HepG2 (cell line): Measurements from ENCODE around the gene TOR4A. TPM values are rescaled to one million over a fixed set of nuclear protein-coding genes. Genes with fewer than 3 reads are reported as not detected.

Source experiments
- EZH2 ChIP-seq: conservative IDR thresholded peaks from 2 replicates; pipeline ENCODE4 v1.6.1; 2012; ENCODE audit warnings: mild to moderate bottlenecking, low read depth, low read length, moderate library complexity
- FLYWCH1 ChIP-seq: sonication (generic); formaldehyde crosslinking; IDR thresholded peaks from 2 replicates; pipeline ENCODE4 v1.8.1; 2023; ENCODE audit warnings: mild to moderate bottlenecking, missing genetic modification reagents
- HHEX ChIP-seq: IDR thresholded peaks from 2 replicates; pipeline ENCODE4 v1.6.1; 2016; ENCODE audit warnings: control low read depth
- IRF2 ChIP-seq: IDR thresholded peaks from 2 replicates; pipeline ENCODE4 v1.6.1; 2018; ENCODE audit warnings: missing genetic modification reagents, missing compliant biosample characterization
- JUNB ChIP-seq: sonication (generic); formaldehyde crosslinking; IDR thresholded peaks from 2 replicates; pipeline ENCODE4 v1.8.0; 2022; ENCODE audit warnings: missing genetic modification reagents, mild to moderate bottlenecking, borderline replicate concordance
- NFYB ChIP-seq: sonication (generic); formaldehyde crosslinking; IDR thresholded peaks from 2 replicates; pipeline ENCODE4 v1.4.0; 2020; ENCODE audit warnings: missing genetic modification reagents
- XBP1 ChIP-seq: sonication (generic); formaldehyde crosslinking; IDR thresholded peaks from 2 replicates; pipeline ENCODE4 v1.5.0; 2020; ENCODE audit warnings: missing genetic modification reagents
- ZFY ChIP-seq: sonication (generic); formaldehyde crosslinking; IDR thresholded peaks from 2 replicates; pipeline ENCODE4 v1.4.0; 2020; ENCODE audit warnings: missing genetic modification reagents
- ZNF180 ChIP-seq: sonication (generic); formaldehyde crosslinking; IDR thresholded peaks from 2 replicates; pipeline ENCODE4 v1.4.0; 2020; ENCODE audit warnings: low read depth, missing genetic modification reagents, borderline replicate concordance
- ZNF816 ChIP-seq: sonication (generic); formaldehyde crosslinking; IDR thresholded peaks from 2 replicates; pipeline ENCODE4 v1.8.0; 2022; ENCODE audit warnings: missing genetic modification reagents, mild to moderate bottlenecking, borderline replicate concordance
- polyA plus RNA-seq, 8 experiments: library from polyadenylated mRNA; depleted of rRNA in 3 of 8; stranded (reverse) in 7 of 8; unstranded in 1 of 8; fragments of >200 nt; fragmentation: Illumina TruSeq in 4 of 8; extraction: Trizol in 4 of 8; gene quantifications; 2 replicates each; pipeline versions ENCODE4 v1.2.1 to v1.2.3, GENCODE V29; 2011 to 2016; ENCODE audit warnings: low read depth in 4 of 8, missing spikeins in 1 of 8, mixed read lengths in 1 of 8; ENCODE audit not compliant: insufficient read depth in 1 of 8
- total RNA-seq, 5 experiments: library from RNA; depleted of rRNA; stranded (reverse); fragments of >200 nt; fragmentation: Illumina TruSeq; extraction: Trizol; gene quantifications; 2 replicates each; pipeline ENCODE4 v1.2.3, GENCODE V29; 2016; ENCODE audit warnings: low read depth in 1 of 5
- TF ChIP-seq, protein P1 (sequence below): sonication (generic); formaldehyde crosslinking; IDR thresholded peaks from 2 replicates; pipeline ENCODE4 v1.4.0; 2020; ENCODE audit warnings: missing genetic modification reagents
- TF ChIP-seq, protein P2 (sequence below): IDR thresholded peaks from 2 replicates; pipeline ENCODE4 v1.6.1; 2016
- TF ChIP-seq, protein P3 (sequence below): sonication (generic); formaldehyde crosslinking; IDR thresholded peaks from 2 replicates; pipeline ENCODE4 v1.8.0; 2022; ENCODE audit warnings: mild to moderate bottlenecking, missing genetic modification reagents; ENCODE audit not compliant: insufficient replicate concordance
- TF ChIP-seq, protein P4 (sequence below): IDR thresholded peaks from 2 replicates; pipeline ENCODE4 v1.6.1; 2016; ENCODE audit warnings: low read depth, control low read depth
- TF ChIP-seq, protein P5 (sequence below): sonication (generic); formaldehyde crosslinking; IDR thresholded peaks from 2 replicates; pipeline ENCODE4 v1.8.0; 2022; ENCODE audit warnings: missing genetic modification reagents, low read depth, mild to moderate bottlenecking, borderline replicate concordance
- TF ChIP-seq, protein P6 (sequence below): sonication (generic); formaldehyde crosslinking; IDR thresholded peaks from 2 replicates; pipeline ENCODE4 v1.8.0; 2023; ENCODE audit warnings: mild to moderate bottlenecking, missing genetic modification reagents
- TF ChIP-seq, protein P7 (sequence below): sonication (generic); formaldehyde crosslinking; IDR thresholded peaks from 2 replicates; pipeline ENCODE4 v1.5.0; 2020; ENCODE audit warnings: mild to moderate bottlenecking, missing genetic modification reagents

Gene TOR4A
- total and polyA plus RNA-seq, 2 of the 13 experiments (the other 11 are each of a cell fraction or from before 2014, with no cell fraction given): 11.1 to 14.2 TPM

DNA sequence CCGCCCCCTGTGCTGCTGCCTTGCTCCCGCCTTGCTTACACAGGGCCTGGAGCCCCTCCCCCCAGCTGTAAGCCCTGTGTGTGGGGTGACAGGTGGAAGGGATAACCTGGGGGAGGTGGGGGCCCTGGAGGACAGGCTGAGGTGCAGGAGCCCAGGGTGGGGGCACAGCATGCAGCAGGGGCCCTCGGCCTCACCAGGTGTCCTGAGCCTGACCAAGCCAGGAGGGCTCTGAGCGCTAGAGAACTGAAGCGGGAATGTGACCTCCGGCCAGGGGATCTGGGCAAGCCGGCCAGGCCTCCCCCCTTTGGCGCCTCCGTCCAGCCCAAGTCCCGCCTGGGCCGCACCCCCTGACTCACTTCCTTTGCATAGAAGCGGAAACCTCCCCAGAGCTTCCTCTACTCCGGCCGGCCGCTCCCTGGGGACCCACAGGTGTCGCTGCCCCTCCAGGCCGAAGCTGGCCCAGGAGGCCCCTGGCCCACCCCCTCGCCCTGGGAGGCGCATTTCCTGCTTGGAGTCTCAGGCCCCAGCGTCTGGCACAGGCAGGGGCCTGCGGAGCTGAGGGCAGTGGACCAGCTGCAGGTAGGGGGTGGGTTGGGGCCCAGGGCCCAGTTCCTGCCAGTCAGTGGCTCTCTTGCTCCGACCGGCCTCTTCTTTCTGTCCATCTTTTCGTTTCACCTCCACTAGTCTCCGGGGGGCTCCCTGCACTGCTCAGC, at the start of gene TOR4A (continued):
- TF ChIP-seq, protein P1, sequence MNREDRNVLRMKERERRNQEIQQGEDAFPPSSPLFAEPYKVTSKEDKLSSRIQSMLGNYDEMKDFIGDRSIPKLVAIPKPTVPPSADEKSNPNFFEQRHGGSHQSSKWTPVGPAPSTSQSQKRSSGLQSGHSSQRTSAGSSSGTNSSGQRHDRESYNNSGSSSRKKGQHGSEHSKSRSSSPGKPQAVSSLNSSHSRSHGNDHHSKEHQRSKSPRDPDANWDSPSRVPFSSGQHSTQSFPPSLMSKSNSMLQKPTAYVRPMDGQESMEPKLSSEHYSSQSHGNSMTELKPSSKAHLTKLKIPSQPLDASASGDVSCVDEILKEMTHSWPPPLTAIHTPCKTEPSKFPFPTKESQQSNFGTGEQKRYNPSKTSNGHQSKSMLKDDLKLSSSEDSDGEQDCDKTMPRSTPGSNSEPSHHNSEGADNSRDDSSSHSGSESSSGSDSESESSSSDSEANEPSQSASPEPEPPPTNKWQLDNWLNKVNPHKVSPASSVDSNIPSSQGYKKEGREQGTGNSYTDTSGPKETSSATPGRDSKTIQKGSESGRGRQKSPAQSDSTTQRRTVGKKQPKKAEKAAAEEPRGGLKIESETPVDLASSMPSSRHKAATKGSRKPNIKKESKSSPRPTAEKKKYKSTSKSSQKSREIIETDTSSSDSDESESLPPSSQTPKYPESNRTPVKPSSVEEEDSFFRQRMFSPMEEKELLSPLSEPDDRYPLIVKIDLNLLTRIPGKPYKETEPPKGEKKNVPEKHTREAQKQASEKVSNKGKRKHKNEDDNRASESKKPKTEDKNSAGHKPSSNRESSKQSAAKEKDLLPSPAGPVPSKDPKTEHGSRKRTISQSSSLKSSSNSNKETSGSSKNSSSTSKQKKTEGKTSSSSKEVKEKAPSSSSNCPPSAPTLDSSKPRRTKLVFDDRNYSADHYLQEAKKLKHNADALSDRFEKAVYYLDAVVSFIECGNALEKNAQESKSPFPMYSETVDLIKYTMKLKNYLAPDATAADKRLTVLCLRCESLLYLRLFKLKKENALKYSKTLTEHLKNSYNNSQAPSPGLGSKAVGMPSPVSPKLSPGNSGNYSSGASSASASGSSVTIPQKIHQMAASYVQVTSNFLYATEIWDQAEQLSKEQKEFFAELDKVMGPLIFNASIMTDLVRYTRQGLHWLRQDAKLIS (CRISPR knock-in tag): no peak
- TF ChIP-seq, protein P2, sequence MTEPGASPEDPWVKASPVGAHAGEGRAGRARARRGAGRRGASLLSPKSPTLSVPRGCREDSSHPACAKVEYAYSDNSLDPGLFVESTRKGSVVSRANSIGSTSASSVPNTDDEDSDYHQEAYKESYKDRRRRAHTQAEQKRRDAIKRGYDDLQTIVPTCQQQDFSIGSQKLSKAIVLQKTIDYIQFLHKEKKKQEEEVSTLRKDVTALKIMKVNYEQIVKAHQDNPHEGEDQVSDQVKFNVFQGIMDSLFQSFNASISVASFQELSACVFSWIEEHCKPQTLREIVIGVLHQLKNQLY (CRISPR knock-in tag): no peak
- TF ChIP-seq, protein P3, sequence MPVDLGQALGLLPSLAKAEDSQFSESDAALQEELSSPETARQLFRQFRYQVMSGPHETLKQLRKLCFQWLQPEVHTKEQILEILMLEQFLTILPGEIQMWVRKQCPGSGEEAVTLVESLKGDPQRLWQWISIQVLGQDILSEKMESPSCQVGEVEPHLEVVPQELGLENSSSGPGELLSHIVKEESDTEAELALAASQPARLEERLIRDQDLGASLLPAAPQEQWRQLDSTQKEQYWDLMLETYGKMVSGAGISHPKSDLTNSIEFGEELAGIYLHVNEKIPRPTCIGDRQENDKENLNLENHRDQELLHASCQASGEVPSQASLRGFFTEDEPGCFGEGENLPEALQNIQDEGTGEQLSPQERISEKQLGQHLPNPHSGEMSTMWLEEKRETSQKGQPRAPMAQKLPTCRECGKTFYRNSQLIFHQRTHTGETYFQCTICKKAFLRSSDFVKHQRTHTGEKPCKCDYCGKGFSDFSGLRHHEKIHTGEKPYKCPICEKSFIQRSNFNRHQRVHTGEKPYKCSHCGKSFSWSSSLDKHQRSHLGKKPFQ (CRISPR knock-in tag): peak; percentile 61
- TF ChIP-seq XBP1 (CRISPR knock-in tag): no peak
- peak; percentile 89 for TF ChIP-seq IRF2 (CRISPR knock-in tag)
- TF ChIP-seq ZNF816 (CRISPR knock-in tag): no peak
- TF ChIP-seq ZNF180 (CRISPR knock-in tag): no peak
- TF ChIP-seq NFYB (CRISPR knock-in tag): no peak
- TF ChIP-seq FLYWCH1: no peak
- TF ChIP-seq, protein P4, sequence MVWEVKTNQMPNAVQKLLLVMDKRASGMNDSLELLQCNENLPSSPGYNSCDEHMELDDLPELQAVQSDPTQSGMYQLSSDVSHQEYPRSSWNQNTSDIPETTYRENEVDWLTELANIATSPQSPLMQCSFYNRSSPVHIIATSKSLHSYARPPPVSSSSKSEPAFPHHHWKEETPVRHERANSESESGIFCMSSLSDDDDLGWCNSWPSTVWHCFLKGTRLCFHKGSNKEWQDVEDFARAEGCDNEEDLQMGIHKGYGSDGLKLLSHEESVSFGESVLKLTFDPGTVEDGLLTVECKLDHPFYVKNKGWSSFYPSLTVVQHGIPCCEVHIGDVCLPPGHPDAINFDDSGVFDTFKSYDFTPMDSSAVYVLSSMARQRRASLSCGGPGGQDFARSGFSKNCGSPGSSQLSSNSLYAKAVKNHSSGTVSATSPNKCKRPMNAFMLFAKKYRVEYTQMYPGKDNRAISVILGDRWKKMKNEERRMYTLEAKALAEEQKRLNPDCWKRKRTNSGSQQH (CRISPR knock-in tag): peak; percentile 67; the same call in 1 of the 2 replicates
- no peak for TF ChIP-seq HHEX (CRISPR knock-in tag)
- TF ChIP-seq, protein P5, sequence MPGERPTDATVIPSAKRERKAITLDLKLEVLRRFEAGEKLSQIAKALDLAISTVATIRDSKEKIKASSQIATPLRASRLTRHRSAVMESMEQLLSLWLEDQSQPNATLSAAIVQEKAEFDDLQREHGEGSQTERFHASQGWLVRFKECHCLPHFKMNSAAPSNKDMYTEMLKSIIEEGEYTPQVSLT: no peak
- peak; percentile 95 for TF ChIP-seq ZFY
- no peak for TF ChIP-seq EZH2
- TF ChIP-seq, protein P6, sequence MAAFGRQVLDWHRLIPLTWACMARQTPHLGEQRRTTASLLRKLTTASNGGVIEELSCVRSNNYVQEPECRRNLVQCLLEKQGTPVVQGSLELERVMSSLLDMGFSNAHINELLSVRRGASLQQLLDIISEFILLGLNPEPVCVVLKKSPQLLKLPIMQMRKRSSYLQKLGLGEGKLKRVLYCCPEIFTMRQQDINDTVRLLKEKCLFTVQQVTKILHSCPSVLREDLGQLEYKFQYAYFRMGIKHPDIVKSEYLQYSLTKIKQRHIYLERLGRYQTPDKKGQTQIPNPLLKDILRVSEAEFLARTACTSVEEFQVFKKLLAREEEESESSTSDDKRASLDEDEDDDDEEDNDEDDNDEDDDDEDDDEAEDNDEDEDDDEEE: no peak
- no peak for TF ChIP-seq JUNB (CRISPR knock-in tag)
- TF ChIP-seq, protein P7, sequence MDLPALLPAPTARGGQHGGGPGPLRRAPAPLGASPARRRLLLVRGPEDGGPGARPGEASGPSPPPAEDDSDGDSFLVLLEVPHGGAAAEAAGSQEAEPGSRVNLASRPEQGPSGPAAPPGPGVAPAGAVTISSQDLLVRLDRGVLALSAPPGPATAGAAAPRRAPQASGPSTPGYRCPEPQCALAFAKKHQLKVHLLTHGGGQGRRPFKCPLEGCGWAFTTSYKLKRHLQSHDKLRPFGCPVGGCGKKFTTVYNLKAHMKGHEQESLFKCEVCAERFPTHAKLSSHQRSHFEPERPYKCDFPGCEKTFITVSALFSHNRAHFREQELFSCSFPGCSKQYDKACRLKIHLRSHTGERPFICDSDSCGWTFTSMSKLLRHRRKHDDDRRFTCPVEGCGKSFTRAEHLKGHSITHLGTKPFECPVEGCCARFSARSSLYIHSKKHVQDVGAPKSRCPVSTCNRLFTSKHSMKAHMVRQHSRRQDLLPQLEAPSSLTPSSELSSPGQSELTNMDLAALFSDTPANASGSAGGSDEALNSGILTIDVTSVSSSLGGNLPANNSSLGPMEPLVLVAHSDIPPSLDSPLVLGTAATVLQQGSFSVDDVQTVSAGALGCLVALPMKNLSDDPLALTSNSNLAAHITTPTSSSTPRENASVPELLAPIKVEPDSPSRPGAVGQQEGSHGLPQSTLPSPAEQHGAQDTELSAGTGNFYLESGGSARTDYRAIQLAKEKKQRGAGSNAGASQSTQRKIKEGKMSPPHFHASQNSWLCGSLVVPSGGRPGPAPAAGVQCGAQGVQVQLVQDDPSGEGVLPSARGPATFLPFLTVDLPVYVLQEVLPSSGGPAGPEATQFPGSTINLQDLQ (CRISPR knock-in tag): no peak
